Effector CD8-positive, alpha-beta T cell (primary cell): Measurements from ENCODE around the gene RNF40.

Experiments
- DNase-seq: peaks from one replicate; lab custom pipeline; 2025; lab: John Stamatoyannopoulos, UW

The RNF40 gene

GRCh38 chr16:30740364-30741251, 21.5 kb upstream of the RNF40 start:
- DNase-seq: no peak

GRCh38 chr16:30741461-30741914, 20.6 kb upstream of the RNF40 start:
- no peak for DNase-seq

GRCh38 chr16:30743716-30744115, 18.4 kb upstream of the RNF40 start:
- DNase-seq: no peak

GRCh38 chr16:30744183-30744582, 17.9 kb upstream of the RNF40 start:
- no peak for DNase-seq

- DNase-seq: no peak
Measured at GRCh38 chr16:30745082-30745481, 17.0 kb upstream of the RNF40 start.

GRCh38 chr16:30746638-30747175, 15.4 kb upstream of the RNF40 start:
- no peak for DNase-seq

GRCh38 chr16:30747331-30747730, 14.8 kb upstream of the RNF40 start:
- DNase-seq: no peak

- peak; percentile 94 for DNase-seq
Measured at GRCh38 chr16:30747799-30748633, 14.1 kb upstream of the RNF40 start, which contains the start of gene PHKG2. Gene PHKG2 (plus strand): TSS chr16:30748425. CDS start chr16:30748821, 396 bp downstream.

GRCh38 chr16:30748634-30749445, 13.3 kb upstream of the RNF40 start:
- DNase-seq: peak; percentile 25

GRCh38 chr16:30750201-30750600, 11.9 kb upstream of the RNF40 start:
- no peak for DNase-seq

GRCh38 chr16:30750876-30751465, 11.2 kb upstream of the RNF40 start:
- DNase-seq: no peak

GRCh38 chr16:30753596-30753995, 8.5 kb upstream of the RNF40 start:
- DNase-seq: no peak

GRCh38 chr16:30755955-30756780, 6.0 kb upstream of the RNF40 start:
- DNase-seq: no peak

- no peak for DNase-seq
Measured at GRCh38 chr16:30756781-30757100, 5.4 kb upstream of the RNF40 start.

GRCh38 chr16:30757316-30757715, 4.8 kb upstream of the RNF40 start:
- no peak for DNase-seq

GRCh38 chr16:30758988-30759491, 3.1 kb upstream of the RNF40 start:
- DNase-seq: no peak

- DNase-seq: no peak
Measured at GRCh38 chr16:30760001-30760559, 2.0 kb upstream of the RNF40 start.

GRCh38 chr16:30760577-30761426, 1.3 kb upstream of the RNF40 start:
- DNase-seq: no peak

- DNase-seq: peak; percentile 21
Measured at GRCh38 chr16:30761427-30761927, 645 bp upstream of the RNF40 start.
